K562 treated with DMSO at 1 percent for 24 hours (cell line): Measurements from ENCODE around the gene P3R3URF. TPM values are rescaled to one million over a fixed set of nuclear protein-coding genes. Genes with fewer than 3 reads are reported as not detected.

Experiments used
- total RNA-seq: library from RNA; unstranded; fragments of 300-600 nt; gene quantifications from 2 replicates; pipeline ENCODE4 v1.2.3, GENCODE V29; 2022; ENCODE audit warnings: low read depth; ENCODE audit not compliant: insufficient read depth

Gene P3R3URF
- not detected in 2 replicates for total RNA-seq

GRCh38 chr1:46176211-46176865, at the start of gene P3R3URF:
TSS of gene P3R3URF (minus strand) at chr1:46176488. CDS start at chr1:46176471, 17 bp downstream.

GRCh38 chr1:46197964-46198811, 21.9 kb upstream of the P3R3URF start, which contains the start of gene POMGNT1:
TSS of gene POMGNT1 (minus strand) at chr1:46198434. CDS start at chr1:46197821, 613 bp downstream.

GRCh38 chr1:46174448-46175231, 1.6 kb downstream of the P3R3URF start, which contains the start of gene TSPAN1:
TSS of gene TSPAN1 (plus strand) at chr1:46175087. CDS start at chr1:46181108, 6,021 bp downstream.

GRCh38 chr1:46132529-46133180, 43.6 kb downstream of the P3R3URF start, which contains the start of gene PIK3R3:
TSS of gene PIK3R3 (minus strand) at chr1:46132629. CDS start at chr1:46131952, 677 bp downstream.

Other genes with a start within 250 kb of the P3R3URF start
- 5.2 and 5.6 TPM in 2 replicates for gene PIK3R3, start 43.9 kb downstream of the P3R3URF start, total RNA-seq
- gene TSPAN1, start 1.4 kb downstream of the P3R3URF start, total RNA-seq = not detected in 2 replicates
- 42.8 and 43.6 TPM in 2 replicates for gene POMGNT1, start 21.9 kb upstream of the P3R3URF start, total RNA-seq
- 0.68 and 1.6 TPM in 2 replicates for gene LURAP1, start 26.8 kb upstream of the P3R3URF start, total RNA-seq
- 58.5 and 59.0 TPM in 2 replicates for gene RAD54L, start 71.3 kb upstream of the P3R3URF start, total RNA-seq
- gene LRRC41, start 127.1 kb upstream of the P3R3URF start, total RNA-seq = 72.6 and 80.6 TPM in 2 replicates
- gene UQCRH, start 127.2 kb upstream of the P3R3URF start, total RNA-seq = 1,126 and 1,196 TPM in 2 replicates
- 46.6 and 57.5 TPM in 2 replicates for gene NSUN4, start 164.3 kb upstream of the P3R3URF start, total RNA-seq
- gene FAAH, start 217.8 kb upstream of the P3R3URF start, total RNA-seq = 0.82 and 0.86 TPM in 2 replicates